ENCODE measurements around the gene AGRP.

AGRP gene

GRCh38 chr16:67445913-67446907, 37.1 kb downstream of the AGRP start:
- in situ Hi-C loops (cut with HindIII; ENCODE audit: low sequenced_read_pairs): loop anchor here (10.0 kb wide), 1 partner anchor 181 kb away; no protein-coding TSS in a partner anchor

- in situ Hi-C loops (cut with HindIII; ENCODE audit: low sequenced_read_pairs): loop anchor here (10.0 kb wide), 1 partner anchor 181 kb away; no protein-coding TSS in a partner anchor
Observed at GRCh38 chr16:67445441-67445912, 37.9 kb downstream of the AGRP start.

- in situ Hi-C loops (cut with HindIII; ENCODE audit: low sequenced_read_pairs): loop anchor here (10.0 kb wide), 1 partner anchor 180 kb away; no protein-coding TSS in a partner anchor
Observed at GRCh38 chr16:67445126-67445426, 38.3 kb downstream of the AGRP start.

DNA sequence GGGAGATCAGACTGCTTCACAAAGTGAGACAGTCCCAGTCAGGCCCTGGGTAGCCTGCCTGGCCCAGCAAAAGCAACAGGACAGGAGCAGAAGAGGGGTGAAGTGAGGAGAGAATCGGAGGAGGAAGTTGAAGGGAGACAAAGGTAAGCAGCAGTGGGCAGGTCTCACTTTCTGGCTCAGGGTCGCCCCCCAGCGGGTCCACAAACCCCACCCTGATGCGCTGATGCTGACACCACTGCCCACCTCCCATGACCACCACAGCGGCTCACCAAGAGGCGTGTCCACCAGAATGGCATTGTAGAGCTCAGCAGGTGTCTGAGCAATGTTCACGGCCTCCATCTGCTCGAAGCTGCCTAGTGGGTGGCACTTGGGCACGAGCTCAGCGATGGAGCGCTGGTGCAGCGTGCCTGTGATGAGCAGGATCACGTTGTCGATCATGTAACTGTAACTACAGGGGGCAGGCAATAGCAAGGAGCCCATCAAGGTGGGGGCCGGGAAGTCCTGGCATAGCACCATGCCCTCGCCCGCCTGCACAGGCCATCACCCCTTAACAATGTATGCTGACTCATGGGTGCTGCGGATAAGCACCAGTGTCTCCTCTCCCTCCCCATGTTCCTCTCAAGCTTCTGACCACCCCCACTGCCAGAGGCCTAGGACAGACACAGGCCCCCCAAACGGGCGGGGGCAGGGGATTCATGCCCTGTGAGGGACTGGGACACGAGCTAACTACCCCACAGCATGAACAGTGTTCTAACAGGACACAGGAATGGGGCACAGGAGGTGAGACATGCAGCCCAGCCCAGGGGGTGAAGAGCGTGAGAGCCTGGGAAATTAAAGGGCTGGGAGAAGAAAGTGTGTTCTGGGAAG, 38.9 kb downstream of the AGRP start:
- in situ Hi-C loops (cut with HindIII; ENCODE audit: low sequenced_read_pairs): loop anchor here (5.0 to 10.0 kb wide), 2 partner anchors 57 to 180 kb away; no protein-coding TSS in a partner anchor

- in situ Hi-C loops (cut with HindIII; ENCODE audit: low sequenced_read_pairs): loop anchor here (5.0 to 10.0 kb wide), 2 partner anchors 56 to 178 kb away; no protein-coding TSS in a partner anchor
Observed at GRCh38 chr16:67443265-67443664, 40.1 kb downstream of the AGRP start.

DNA sequence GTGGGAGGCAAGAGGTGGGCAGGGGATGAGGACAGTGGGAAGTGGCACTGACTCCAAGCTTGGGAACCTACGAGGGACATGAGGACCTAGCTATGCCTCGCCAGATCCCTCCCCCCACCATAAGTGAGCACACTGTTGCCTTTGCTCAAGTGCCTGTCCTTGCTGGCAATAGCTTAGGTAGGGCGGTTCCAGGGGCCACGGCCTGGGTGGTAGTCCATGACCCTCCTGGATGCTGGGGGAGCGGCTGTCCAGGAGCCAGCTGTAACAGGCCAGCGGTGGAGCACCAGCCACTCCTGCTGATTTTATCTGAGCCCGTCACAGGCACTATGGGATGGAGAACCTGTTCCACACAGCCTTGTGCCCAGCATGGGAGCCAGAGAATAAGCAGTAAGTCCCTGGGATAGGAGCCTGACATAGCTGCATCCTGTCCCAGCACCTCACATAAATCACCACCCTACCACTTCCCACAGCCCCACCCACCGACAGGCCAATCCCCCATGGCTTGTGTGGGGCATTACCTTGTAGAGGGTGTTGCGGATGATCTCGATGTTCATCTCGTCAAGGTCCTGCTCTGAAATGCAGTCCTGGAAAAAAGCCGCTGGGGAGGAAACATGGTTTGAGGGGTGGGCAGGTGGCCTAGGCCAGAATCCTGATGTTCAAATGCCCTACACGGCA, 40.6 kb downstream of the AGRP start:
- in situ Hi-C loops (cut with HindIII; ENCODE audit: low sequenced_read_pairs): loop anchor here (5.0 to 10.0 kb wide), 2 partner anchors 55 to 178 kb away; no protein-coding TSS in a partner anchor

DNA sequence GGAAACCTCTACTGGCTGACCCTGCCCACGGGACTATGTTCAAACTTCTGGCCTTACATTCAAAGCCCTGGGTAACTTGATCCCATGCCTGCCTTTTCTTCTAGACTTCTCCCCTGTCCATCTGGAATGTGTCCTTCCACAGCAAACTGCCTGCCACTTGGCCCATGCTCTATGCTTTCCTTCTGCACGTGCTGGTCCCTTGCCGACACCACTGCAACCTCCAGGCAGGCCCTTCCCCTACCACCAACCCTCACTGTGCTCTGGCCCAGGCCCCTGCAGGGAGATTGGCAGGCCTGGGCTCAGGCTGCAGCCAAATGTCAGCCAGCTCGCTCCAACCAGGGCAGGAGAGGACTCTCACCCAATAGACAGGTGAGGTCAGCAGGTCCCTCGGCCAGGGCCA, 41.4 kb downstream of the AGRP start:
- in situ Hi-C loops (cut with HindIII; ENCODE audit: low sequenced_read_pairs): loop anchor here (5.0 to 10.0 kb wide), 2 partner anchors 55 to 177 kb away; no protein-coding TSS in a partner anchor

DNA sequence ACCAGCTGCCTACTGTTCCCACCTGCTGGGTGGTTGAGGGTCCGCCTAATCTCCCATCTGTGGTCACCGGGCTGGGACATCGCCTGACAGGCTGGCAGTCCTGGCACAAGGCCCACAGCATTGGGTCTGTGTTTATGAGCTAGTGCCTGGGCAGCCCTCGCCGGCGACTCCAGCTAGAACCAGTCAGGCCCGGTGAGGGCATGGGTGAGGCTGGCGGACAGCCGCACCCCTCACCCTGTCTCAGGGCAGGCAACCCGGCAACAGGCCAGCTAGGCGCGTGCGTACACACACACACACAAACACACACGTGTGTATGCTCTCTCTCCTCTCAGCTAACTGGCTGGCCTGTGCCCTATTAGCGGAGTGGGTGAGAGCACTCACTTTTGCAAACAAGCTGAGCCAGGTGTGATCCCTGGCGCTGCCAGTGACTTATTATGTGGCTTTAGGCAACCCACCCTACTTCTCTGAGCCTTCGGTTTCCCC, 42.0 kb downstream of the AGRP start:
- in situ Hi-C loops (cut with HindIII; ENCODE audit: low sequenced_read_pairs): loop anchor here (5.0 to 10.0 kb wide), 2 partner anchors 54 to 177 kb away; no protein-coding TSS in a partner anchor

GRCh38 chr16:67438824-67439393, 44.4 kb downstream of the AGRP start:
- in situ Hi-C loops (cut with HindIII; ENCODE audit: low sequenced_read_pairs): no loop called here

- in situ Hi-C loops (cut with HindIII; ENCODE audit: low sequenced_read_pairs): no loop called here
Observed at GRCh38 chr16:67438098-67438791, 45.1 kb downstream of the AGRP start.

- in situ Hi-C loops (cut with HindIII; ENCODE audit: low sequenced_read_pairs): no loop called here
Observed at GRCh38 chr16:67437513-67437912, 45.8 kb downstream of the AGRP start.

- in situ Hi-C loops (cut with HindIII; ENCODE audit: low sequenced_read_pairs): no loop called here
Observed at GRCh38 chr16:67436640-67437193, 46.6 kb downstream of the AGRP start.

DNA sequence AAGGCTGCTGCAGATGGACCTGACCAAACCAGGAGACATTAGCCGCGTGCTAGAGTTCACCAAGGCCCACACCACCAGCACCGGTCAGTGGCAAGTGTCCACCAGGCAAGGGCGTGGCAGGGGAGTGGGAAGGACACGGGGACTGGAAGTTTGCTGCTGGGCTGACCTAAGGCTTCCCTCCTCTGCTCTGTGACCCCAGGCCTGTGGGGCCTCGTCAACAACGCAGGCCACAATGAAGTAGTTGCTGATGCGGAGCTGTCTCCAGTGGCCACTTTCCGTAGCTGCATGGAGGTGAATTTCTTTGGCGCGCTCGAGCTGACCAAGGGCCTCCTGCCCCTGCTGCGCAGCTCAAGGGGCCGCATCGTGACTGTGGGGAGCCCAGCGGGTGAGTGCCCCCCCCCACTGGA, 47.6 kb downstream of the AGRP start:
- in situ Hi-C loops (cut with HindIII; ENCODE audit: low sequenced_read_pairs): no loop called here

GRCh38 chr16:67433131-67433719, 50.1 kb downstream of the AGRP start:
- in situ Hi-C loops (cut with HindIII; ENCODE audit: low sequenced_read_pairs): no loop called here

All from DLD1 (cell line).